Transverse colon (tissue), 4 donors: Measurements from ENCODE around the gene KIAA0753. TPM values are rescaled to one million over a fixed set of nuclear protein-coding genes. Genes with fewer than 3 reads are reported as not detected.

Source experiments
- DNase-seq: peaks from one replicate; pipeline ENCODE4 v3.0.0-alpha.2; 2019
- H3K27ac ChIP-seq, 4 donors: fragments of 200-600 bp; sonication (generic); 2 replicates each; pipeline ENCODE4 v1.5.1; 2016 to 2018; ENCODE audit warnings: inconsistent platforms in 4 of 4
- H3K27me3 ChIP-seq: fragments of 200-600 bp; sonication (generic); 2 replicates; pipeline ENCODE4 v1.5.1; 2017; ENCODE audit warnings: inconsistent platforms
- H3K36me3 ChIP-seq, 4 donors: fragments of 200-600 bp; sonication (generic); 2 replicates each; pipeline ENCODE4 v1.5.1; 2017 to 2019; ENCODE audit warnings: inconsistent platforms in 4 of 4
- H3K4me1 ChIP-seq, 4 donors: fragments of 200-600 bp; sonication (generic); 2 replicates each; pipeline ENCODE4 v1.5.1; 2017 to 2020; ENCODE audit warnings: inconsistent platforms in 4 of 4
- H3K4me3 ChIP-seq, 4 donors: fragments of 200-600 bp; sonication (generic); 1 replicate in 1 of 4; 2 replicates in 3 of 4; pipeline versions ENCODE4 v1.5.1 to v1.6.1; 2017 to 2019; ENCODE audit warnings: inconsistent platforms in 4 of 4
- H3K9me3 ChIP-seq, 2 donors: fragments of 200-600 bp; sonication (generic); 2 replicates each; pipeline ENCODE4 v1.5.1; 2017 to 2019; ENCODE audit warnings: inconsistent platforms in 2 of 2
- EP300 ChIP-seq: sonication (generic); formaldehyde crosslinking; IDR thresholded peaks from one replicate; pipeline ENCODE4 v1.6.1; 2017; ENCODE audit warnings: antibody characterized with exemption, low read depth
- POLR2A ChIP-seq: fragments of 450-650 bp; IDR thresholded peaks from one replicate; pipeline ENCODE4 v1.6.1; 2016; ENCODE audit warnings: antibody characterized with exemption, mild to moderate bottlenecking, moderate library complexity
- POLR2AphosphoS5 ChIP-seq, 3 donors: sonication (generic); formaldehyde crosslinking; IDR thresholded peaks; one replicate each; pipeline ENCODE4 v1.6.1; 2016; ENCODE audit warnings: antibody characterized with exemption in 3 of 3
- whole genome bisulfite sequencing, 2 donors: methylation state at CpG; one replicate each; pipeline ENCODE4 v1.1.5; 2018; ENCODE audit warnings: low coverage in 1 of 2; 5-methylcytosine and 5-hydroxymethylcytosine counted together
- in situ Hi-C, 4 donors: fragments of 200-750 bp; cut with MboI; loops; one replicate each; pipeline versions ENCODE4 v1.15.0 to v1.15.1; 2017; ENCODE audit warnings: low sequenced_read_pairs in 3 of 4, low pct_ligation_motif_present in 1 of 4, low pct_unique_long_range_greater_than_20kb in 1 of 4
- intact Hi-C: fragments of 100-400 bp; cut with DNase I; formaldehyde crosslinking; loops from one replicate; pipeline ENCODE4 v1.15.1; 2023; ENCODE audit warnings: low total_unique reads
- total RNA-seq, 4 donors: library from RNA; depleted of rRNA; stranded (reverse); fragments of >200 nt; gene quantifications; one replicate each; pipeline ENCODE4 v1.1.0, GENCODE V29; 2016
- TF ChIP-seq, protein P1 (sequence below), 5 experiments: fragments of 200-600 bp in 3 of 5; fragments of 450-650 bp in 2 of 5; sonication (generic) in 3 of 5; IDR thresholded peaks; 1 replicate in 2 of 5; 2 replicates in 3 of 5; pipeline ENCODE4 v1.5.1; 2016 to 2017; ENCODE audit warnings: antibody characterized with exemption in 5 of 5, inconsistent platforms in 3 of 5, mild to moderate bottlenecking in 2 of 5, moderate library complexity in 1 of 5

The KIAA0753 gene
- total RNA-seq, 4 donors from 2014 or later = 9.8 to 41.1 (median 16.9) TPM

DNA sequence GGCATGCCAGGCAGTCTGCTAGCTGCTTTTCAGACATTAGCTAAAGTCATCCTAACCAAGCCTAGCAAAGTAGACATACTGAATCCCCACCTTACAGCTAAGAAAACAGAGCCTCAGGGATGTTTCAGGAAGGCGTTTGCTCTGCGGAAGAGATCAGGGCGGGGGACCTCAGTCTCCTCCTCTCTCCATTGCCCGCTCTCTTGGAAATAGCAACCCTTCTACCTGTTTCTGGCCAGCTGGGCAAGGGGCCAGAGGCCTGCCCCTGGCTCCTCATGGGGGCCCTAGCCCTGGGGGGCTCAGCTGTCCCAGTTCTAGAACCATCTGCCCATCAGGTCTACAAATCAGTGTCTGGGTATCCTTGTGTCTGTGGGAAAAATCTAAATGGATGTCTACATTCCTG, 98.6 kb downstream of the KIAA0753 start:
- no peak overlapping the region for H3K4me3 ChIP-seq
- H3K27ac ChIP-seq = no peak overlapping the region
- 91% methylated on average over 4 of the region's 4 CpGs; no CpG with 5 or more reads in 1 of the 2 donors for WGBS, 2 donors
- H3K9me3 ChIP-seq = no peaks in the 10 kb centered on the region
- H3K4me1 ChIP-seq = no peaks in the 10 kb centered on the region
- no peak for TF ChIP-seq POLR2AphosphoS5 (IDR thresholded peaks at IDR 0.05)
- H3K27me3 ChIP-seq = no peaks in the 10 kb centered on the region
- intact Hi-C loops (no loop called here), in situ Hi-C loops (no loop called here)
- no peak for DNase-seq
- no peaks in the 10 kb centered on the region for H3K36me3 ChIP-seq

- TF ChIP-seq POLR2AphosphoS5 (IDR thresholded peaks at IDR 0.05) = no peak
- TF ChIP-seq POLR2A = no peak
- TF ChIP-seq, protein P1, sequence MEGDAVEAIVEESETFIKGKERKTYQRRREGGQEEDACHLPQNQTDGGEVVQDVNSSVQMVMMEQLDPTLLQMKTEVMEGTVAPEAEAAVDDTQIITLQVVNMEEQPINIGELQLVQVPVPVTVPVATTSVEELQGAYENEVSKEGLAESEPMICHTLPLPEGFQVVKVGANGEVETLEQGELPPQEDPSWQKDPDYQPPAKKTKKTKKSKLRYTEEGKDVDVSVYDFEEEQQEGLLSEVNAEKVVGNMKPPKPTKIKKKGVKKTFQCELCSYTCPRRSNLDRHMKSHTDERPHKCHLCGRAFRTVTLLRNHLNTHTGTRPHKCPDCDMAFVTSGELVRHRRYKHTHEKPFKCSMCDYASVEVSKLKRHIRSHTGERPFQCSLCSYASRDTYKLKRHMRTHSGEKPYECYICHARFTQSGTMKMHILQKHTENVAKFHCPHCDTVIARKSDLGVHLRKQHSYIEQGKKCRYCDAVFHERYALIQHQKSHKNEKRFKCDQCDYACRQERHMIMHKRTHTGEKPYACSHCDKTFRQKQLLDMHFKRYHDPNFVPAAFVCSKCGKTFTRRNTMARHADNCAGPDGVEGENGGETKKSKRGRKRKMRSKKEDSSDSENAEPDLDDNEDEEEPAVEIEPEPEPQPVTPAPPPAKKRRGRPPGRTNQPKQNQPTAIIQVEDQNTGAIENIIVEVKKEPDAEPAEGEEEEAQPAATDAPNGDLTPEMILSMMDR (IDR thresholded peaks at IDR 0.05) = no peak
- TF ChIP-seq EP300 = no peak
- no peak for DNase-seq
These were observed 100.6 kb downstream of the KIAA0753 start for GRCh38 chr17:6539871-6540270.

DNA sequence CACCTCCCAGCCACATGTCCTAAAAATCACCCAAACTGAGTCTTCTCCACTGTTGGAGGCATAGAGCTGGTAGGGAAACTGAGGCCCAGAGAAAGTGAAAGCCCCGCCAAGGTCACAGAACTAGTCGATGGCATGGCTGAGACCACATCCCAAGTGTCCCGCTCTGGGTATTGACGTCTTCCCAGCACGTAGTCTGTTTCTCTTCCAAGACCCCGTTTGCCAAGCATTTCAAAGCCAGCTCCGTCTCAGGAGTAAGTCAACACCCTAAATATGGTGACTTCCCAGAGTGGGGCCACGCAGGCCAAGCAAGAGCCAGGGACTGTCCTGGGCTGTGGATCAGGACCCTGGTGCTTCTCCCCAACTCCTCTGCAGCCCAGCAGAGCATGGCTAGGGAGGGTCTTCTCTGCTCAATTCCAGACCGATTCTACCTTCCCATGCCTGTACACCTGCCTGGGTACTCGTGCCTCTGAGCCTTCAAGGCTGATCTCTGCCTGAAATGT, 103.9 kb downstream of the KIAA0753 start:
- Histone ChIP-seq H3K9me3 (no peaks in the 10 kb centered on the region), H3K4me3 (no peak overlapping the region), H3K4me1 (no peaks in the 10 kb centered on the region), H3K27me3 (no peaks in the 10 kb centered on the region), H3K36me3 (no peaks in the 10 kb centered on the region), H3K27ac (no peak overlapping the region)
- intact Hi-C loops = no loop called here
- TF ChIP-seq, protein P1 (IDR thresholded peaks at IDR 0.05) = no peak
- TF ChIP-seq POLR2A (no peak), EP300 (no peak), POLR2AphosphoS5 (IDR thresholded peaks at IDR 0.05) (no peak)
- DNase-seq = no peak
- in situ Hi-C loops = no loop called here
- 87 to 92% methylated on average over 2 to 10 of the region's 10 CpGs for WGBS, 2 donors

More at GRCh38 chr17:6539871-6540270, 100.6 kb downstream of the KIAA0753 start:
- Histone ChIP-seq H3K27me3 (no peaks in the 10 kb centered on the region), H3K9me3 (no peaks in the 10 kb centered on the region), H3K27ac (no peak overlapping the region), H3K36me3 (no peaks in the 10 kb centered on the region), H3K4me3 (no peak overlapping the region), H3K4me1 (no peaks in the 10 kb centered on the region)
- WGBS, 2 donors = 71% methylated on average over 3 of the region's 3 CpGs; no CpG with 5 or more reads in 1 of the 2 donors
- in situ Hi-C loops = no loop called here
- intact Hi-C loops = no loop called here

- no peaks in the 10 kb centered on the region for H3K36me3 ChIP-seq
- intact Hi-C loops = no loop called here
- TF ChIP-seq EP300 (no peak), POLR2AphosphoS5 (IDR thresholded peaks at IDR 0.05) (no peak), POLR2A (no peak)
- TF ChIP-seq, protein P1 (IDR thresholded peaks at IDR 0.05) = no peak
- no peak overlapping the region for H3K27ac ChIP-seq
- DNase-seq = no peak
- in situ Hi-C loops = no loop called here
- no peaks in the 10 kb centered on the region for H3K9me3 ChIP-seq
- H3K27me3 ChIP-seq = no peaks in the 10 kb centered on the region
- no peaks in the 10 kb centered on the region for H3K4me1 ChIP-seq
- no peak overlapping the region for H3K4me3 ChIP-seq
- WGBS, 2 donors = 63 to 84% methylated on average over 5 to 10 of the region's 10 CpGs
These were observed 104.5 kb downstream of the KIAA0753 start for GRCh38 chr17:6536053-6536452.
